Left lung (tissue), 10 donors: ENCODE data around the gene SYK. TPM values are rescaled to one million over a fixed set of nuclear protein-coding genes. Genes with fewer than 3 reads are reported as not detected.

Source experiments
- ATAC-seq: fragments of 200-7000 bp; cut with Tn5 transposase; one replicate; pipeline ENCODE4 v1.9.1; 2020; ENCODE audit warnings: moderate library complexity
- DNase-seq, 4 donors: peaks; one replicate each; pipeline ENCODE4 v3.0.0-alpha.2; 2013 to 2020
- H3K27ac ChIP-seq, 2 donors: fragments of 200-600 bp; sonication (generic) in 1 of 2; one replicate each; pipeline versions ENCODE4 v1.5.0 to v1.8.0; 2020 to 2021
- H3K27me3 ChIP-seq, 2 donors: fragments of 200-600 bp; sonication (generic) in 1 of 2; one replicate each; pipeline versions ENCODE4 v1.5.0 to v1.8.0; 2020 to 2021
- H3K36me3 ChIP-seq, 2 donors: fragments of 200-600 bp; sonication (generic) in 1 of 2; one replicate each; pipeline versions ENCODE4 v1.5.0 to v1.8.0; 2020 to 2021
- H3K4me1 ChIP-seq, 2 donors: fragments of 200-600 bp; one replicate each; pipeline ENCODE4 v1.8.0; 2021
- H3K4me3 ChIP-seq, 2 donors: fragments of 200-600 bp; sonication (generic) in 1 of 2; one replicate each; pipeline versions ENCODE4 v1.5.0 to v1.8.0; 2020 to 2021; ENCODE audit warnings: mild to moderate bottlenecking in 1 of 2
- H3K9me3 ChIP-seq, 2 donors: fragments of 200-600 bp; sonication (generic) in 1 of 2; one replicate each; pipeline versions ENCODE4 v1.5.0 to v1.8.0; 2020 to 2021
- CTCF ChIP-seq, 2 donors: fragments of 200-600 bp; sonication (generic) in 1 of 2; IDR thresholded peaks; one replicate each; pipeline versions ENCODE4 v1.5.0 to v1.8.0; 2021; ENCODE audit warnings: antibody characterized with exemption in 2 of 2
- intact Hi-C, 2 donors: fragments of 100-400 bp; cut with DNase I; formaldehyde crosslinking; loops; one replicate each; pipeline versions ENCODE4 v1.11.2 to v1.14.2; 2022
- polyA plus RNA-seq, 6 donors: library from polyadenylated mRNA; unstranded; fragments of 120-200 nt; gene quantifications; one replicate each; pipeline ENCODE4 v1.2.1, GENCODE V29; 2013; ENCODE audit not compliant: insufficient read length in 6 of 6
- total RNA-seq, 2 donors: library from RNA; stranded (reverse); fragmentation: NEBNext Ultra II Directional; extraction: Animal tissue kit (Norgen Biotek cat#: 25700); gene quantifications; one replicate each; pipeline ENCODE4 v1.2.1, GENCODE V29; 2021
- donor health status: DM: no; HTN: yes; CAD: no.
- donor health status: DM: no; HTN: no; CAD: no.

Gene SYK
- total and polyA plus RNA-seq, 8 donors, result 16.0 to 91.8 (median 19.6) TPM

GRCh38 chr9:90841615-90842014, 40.0 kb downstream of the SYK start:
- intact Hi-C loops, result no loop called here
- H3K4me1 ChIP-seq, result no peaks in the 10 kb centered on the region
- no peak for ATAC-seq
- H3K9me3 ChIP-seq, result no peaks in the 10 kb centered on the region
- H3K27ac ChIP-seq, result no peak overlapping the region
- no peak overlapping the region for H3K4me3 ChIP-seq
- DNase-seq, result no peak
- peaks cover 0 to 5% of the 10 kb centered on the region in 2 donors for H3K27me3 ChIP-seq
- TF ChIP-seq CTCF (IDR thresholded peaks at IDR 0.05), result no peak
- H3K36me3 ChIP-seq, result peaks cover 0 to 47% of the 10 kb centered on the region in 2 donors

GRCh38 chr9:90842176-90842777, 40.7 kb downstream of the SYK start:
- no peak overlapping the region for H3K27ac ChIP-seq
- H3K4me3 ChIP-seq, result no peak overlapping the region
- H3K36me3 ChIP-seq, result peaks cover 0 to 54% of the 10 kb centered on the region in 2 donors
- H3K4me1 ChIP-seq, result no peaks in the 10 kb centered on the region
- H3K9me3 ChIP-seq, result no peaks in the 10 kb centered on the region
- intact Hi-C loops, result no loop called here
- ATAC-seq, result no peak
- TF ChIP-seq CTCF (IDR thresholded peaks at IDR 0.05), result no peak
- DNase-seq, result no peak
- peaks cover 0 to 5% of the 10 kb centered on the region in 2 donors for H3K27me3 ChIP-seq

GRCh38 chr9:90842996-90843395, 41.4 kb downstream of the SYK start:
- DNase-seq, result peak in 1 of 4 donors; percentile 76
- H3K36me3 ChIP-seq, result peaks cover 0 to 58% of the 10 kb centered on the region in 2 donors
- TF ChIP-seq CTCF (IDR thresholded peaks at IDR 0.05), result no peak
- H3K4me3 ChIP-seq, result no peak overlapping the region
- intact Hi-C loops, result no loop called here
- H3K27me3 ChIP-seq, result peaks cover 0 to 5% of the 10 kb centered on the region in 2 donors
- no peaks in the 10 kb centered on the region for H3K4me1 ChIP-seq
- ATAC-seq, result peak; percentile 16
- H3K9me3 ChIP-seq, result no peaks in the 10 kb centered on the region
- peak overlapping the region in 1 of 2 donors; percentile 25 for H3K27ac ChIP-seq

- ATAC-seq (no peak), DNase-seq (no peak)
- Histone ChIP-seq H3K4me3 (no peak overlapping the region), H3K9me3 (no peaks in the 10 kb centered on the region), H3K36me3 (peaks cover 0 to 58% of the 10 kb centered on the region in 2 donors), H3K27ac (peak overlapping the region in 1 of 2 donors; percentile 25), H3K4me1 (no peaks in the 10 kb centered on the region), H3K27me3 (peaks cover 0 to 5% of the 10 kb centered on the region in 2 donors)
- intact Hi-C loops, result no loop called here
- TF ChIP-seq CTCF (IDR thresholded peaks at IDR 0.05), result no peak
Observed at GRCh38 chr9:90843525-90843924, 41.9 kb downstream of the SYK start.

- H3K4me3 ChIP-seq, result no peak overlapping the region
- TF ChIP-seq CTCF (IDR thresholded peaks at IDR 0.05), result no peak
- intact Hi-C loops, result no loop called here
- no peak for ATAC-seq
- DNase-seq, result no peak
- peaks cover 0 to 61% of the 10 kb centered on the region in 2 donors for H3K36me3 ChIP-seq
- no peaks in the 10 kb centered on the region for H3K9me3 ChIP-seq
- H3K27ac ChIP-seq, result no peak overlapping the region
- H3K27me3 ChIP-seq, result peaks cover 0 to 5% of the 10 kb centered on the region in 2 donors
- H3K4me1 ChIP-seq, result no peaks in the 10 kb centered on the region
Observed at GRCh38 chr9:90844326-90844725, 42.7 kb downstream of the SYK start.
